ENCODE measurements around the gene BLOC1S2. TPM values are rescaled to one million over a fixed set of nuclear protein-coding genes. Genes with fewer than 3 reads are reported as not detected.
A peak's percentile ranks its signal among the peaks of the same experiment; 100 is the strongest.

BLOC1S2 gene
- total and polyA plus RNA-seq, 8 donors, result 27.3 to 49.2 (median 30.1) TPM

DNA sequence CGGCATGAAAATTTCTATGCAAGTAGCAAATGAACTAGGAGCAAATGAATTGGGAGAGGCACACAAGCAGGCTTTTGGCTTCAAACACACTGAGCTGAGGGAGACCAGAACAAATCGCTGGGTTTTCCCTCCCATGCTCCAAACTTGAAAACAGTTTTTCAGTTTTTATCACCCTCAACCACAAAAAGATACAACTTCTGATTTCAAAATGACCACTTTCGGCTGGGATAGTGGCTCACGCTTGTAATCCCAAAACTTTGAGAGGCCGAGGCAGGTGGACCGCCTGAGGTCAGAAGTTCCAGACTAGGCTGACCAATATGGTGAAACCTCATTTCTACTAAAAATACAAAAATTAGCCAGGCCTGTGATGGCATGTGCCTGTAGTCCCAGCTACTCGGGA, 48.1 kb downstream of the BLOC1S2 start:
- ATAC-seq, result no peak

DNA sequence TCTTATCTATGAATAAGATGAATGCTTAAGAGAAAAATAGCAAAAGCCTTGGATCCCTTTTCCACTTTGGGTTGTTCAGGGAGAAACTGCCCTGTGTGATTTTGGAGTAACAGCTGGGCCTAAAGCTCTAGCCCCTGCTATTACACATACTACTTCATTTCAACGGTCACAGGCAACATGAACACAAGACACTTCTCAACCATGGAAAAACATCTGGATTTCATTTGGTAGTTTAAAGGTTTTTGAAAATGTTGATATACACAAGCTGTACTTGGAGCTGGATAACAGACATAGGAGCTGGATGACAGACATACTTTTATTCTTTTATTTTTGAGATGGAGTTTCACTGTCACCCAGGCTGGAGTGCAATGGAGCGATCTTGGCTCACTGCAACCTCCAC, 54.4 kb downstream of the BLOC1S2 start:
- no peak for DNase-seq
- TF ChIP-seq CTCF (IDR thresholded peaks at IDR 0.05), result no peak
- no peaks in the 10 kb centered on the region for H3K9me3 ChIP-seq
- H3K27me3 ChIP-seq, result no peaks in the 10 kb centered on the region
- H3K27ac ChIP-seq, result no peak overlapping the region
- peaks cover 0 to 59% of the 10 kb centered on the region in 2 donors for H3K36me3 ChIP-seq
- no peak overlapping the region for H3K4me3 ChIP-seq
- intact Hi-C loops (cut with DNase I), result no loop called here
- H3K4me1 ChIP-seq, result peaks cover 0 to 12% of the 10 kb centered on the region in 2 donors
- no peak for ATAC-seq

More for the DNA sequence above, 48.1 kb downstream of the BLOC1S2 start:
- no peak overlapping the region for H3K4me3 ChIP-seq
- no peaks in the 10 kb centered on the region for H3K9me3 ChIP-seq
- DNase-seq, result no peak
- H3K4me1 ChIP-seq, result no peaks in the 10 kb centered on the region
- H3K36me3 ChIP-seq, result peaks cover 0 to 97% of the 10 kb centered on the region in 2 donors
- intact Hi-C loops (cut with DNase I), result no loop called here
- no peak overlapping the region for H3K27ac ChIP-seq
- TF ChIP-seq CTCF (IDR thresholded peaks at IDR 0.05), result no peak
- no peaks in the 10 kb centered on the region for H3K27me3 ChIP-seq

- Histone ChIP-seq H3K27me3 (no peaks in the 10 kb centered on the region), H3K27ac (peak overlapping the region; percentile 58 to 82), H3K4me1 (peaks cover 0 to 12% of the 10 kb centered on the region in 2 donors), H3K9me3 (no peaks in the 10 kb centered on the region), H3K36me3 (peaks cover 0 to 44% of the 10 kb centered on the region in 2 donors), H3K4me3 (peak overlapping the region; percentile 74 to 76)
- intact Hi-C loops (cut with DNase I), result no loop called here
- TF ChIP-seq CTCF (IDR thresholded peaks at IDR 0.05), result no peak
- peak in 1 of 4 donors; percentile 49 for DNase-seq
- ATAC-seq, result no peak
Observed at GRCh38 chr10:100229819-100230422, 56.6 kb downstream of the BLOC1S2 start.

DNA sequence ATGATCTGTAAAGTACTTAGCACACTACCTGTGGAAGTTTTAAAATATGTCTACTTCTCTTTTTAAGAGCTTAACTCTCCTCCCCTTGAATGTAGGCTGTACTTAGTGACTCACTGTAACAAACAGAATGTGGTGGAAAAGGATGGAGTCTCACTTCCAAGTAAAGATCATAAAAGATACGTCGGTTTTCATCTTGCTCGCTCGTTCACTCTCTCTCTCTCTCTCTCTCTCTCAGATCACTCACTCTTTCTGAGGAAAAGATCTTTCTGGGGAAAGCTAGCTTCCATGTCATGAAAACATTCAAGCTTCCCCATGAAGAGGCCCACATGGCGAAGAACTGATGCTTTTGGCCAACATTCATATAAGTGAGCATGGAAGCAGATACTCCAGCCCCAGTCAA, 62.6 kb downstream of the BLOC1S2 start:
- H3K9me3 ChIP-seq, result no peaks in the 10 kb centered on the region
- no peak overlapping the region for H3K4me3 ChIP-seq
- peaks cover 3 to 66% of the 10 kb centered on the region in 2 donors for H3K36me3 ChIP-seq
- TF ChIP-seq CTCF (IDR thresholded peaks at IDR 0.05), result no peak
- no peak overlapping the region for H3K27ac ChIP-seq
- no peak for ATAC-seq
- no peak for DNase-seq
- H3K4me1 ChIP-seq, result peaks cover 0 to 8% of the 10 kb centered on the region in 2 donors
- intact Hi-C loops (cut with DNase I), result no loop called here
- H3K27me3 ChIP-seq, result no peaks in the 10 kb centered on the region

Other genes starting within 250 kb of the BLOC1S2 start
- not detected for gene CPN1, start 204.8 kb downstream of the BLOC1S2 start, total RNA-seq
- not detected for gene CPN1, start 204.8 kb downstream of the BLOC1S2 start, polyA plus RNA-seq (ENCODE audit: insufficient read length in 6 of 6)
- gene ERLIN1, start 100.7 kb downstream of the BLOC1S2 start, total RNA-seq, result 10 to 100 TPM; 23.8 to 34.5 TPM
- gene ERLIN1, start 100.7 kb downstream of the BLOC1S2 start, polyA plus RNA-seq (ENCODE audit: insufficient read length in 6 of 6), result 10 to 100 TPM; 43.7 to 56.3 (median 49.0) TPM
- gene CHUK, start 57.1 kb downstream of the BLOC1S2 start, total RNA-seq, result 10 to 100 TPM; 19.6 to 26.9 TPM
- 10 to 100 TPM; 23.2 to 30.6 (median 26.0) TPM for gene CHUK, start 57.1 kb downstream of the BLOC1S2 start, polyA plus RNA-seq (ENCODE audit: insufficient read length in 6 of 6)
- gene CWF19L1, start 19.0 kb downstream of the BLOC1S2 start, total RNA-seq, result 10 to 100 TPM; 17.5 to 22.4 TPM
- gene CWF19L1, start 19.0 kb downstream of the BLOC1S2 start, polyA plus RNA-seq (ENCODE audit: insufficient read length in 6 of 6), result 10 to 100 TPM; 29.4 to 37.2 (median 33.4) TPM
- gene PKD2L1, start 43.5 kb upstream of the BLOC1S2 start, total RNA-seq, result under 1 TPM in 1 of 2 donors, not detected in 1; 0.37 TPM
- under 1 TPM; 0.22 to 0.47 (median 0.31) TPM for gene PKD2L1, start 43.5 kb upstream of the BLOC1S2 start, polyA plus RNA-seq (ENCODE audit: insufficient read length in 6 of 6)
- 100 to 1,000 TPM; 524 to 529 TPM for gene SCD, start 60.6 kb upstream of the BLOC1S2 start, total RNA-seq
- gene SCD, start 60.6 kb upstream of the BLOC1S2 start, polyA plus RNA-seq (ENCODE audit: insufficient read length in 6 of 6), result 10 to 100 TPM; 17.3 to 62.2 (median 27.5) TPM
- gene WNT8B, start 176.3 kb upstream of the BLOC1S2 start, total RNA-seq, result under 1 TPM in 1 of 2 donors, not detected in 1; 0.13 TPM
- under 1 TPM in 5 of 6 donors, not detected in 1; 0.09 to 0.24 (median 0.11) TPM for gene WNT8B, start 176.3 kb upstream of the BLOC1S2 start, polyA plus RNA-seq (ENCODE audit: insufficient read length in 6 of 6)
- 10 to 100 TPM in 1 of 2 donors, 1 to 10 TPM in 1; 8.8 to 10.1 TPM for gene SEC31B, start 233.2 kb upstream of the BLOC1S2 start, total RNA-seq
- gene SEC31B, start 233.2 kb upstream of the BLOC1S2 start, polyA plus RNA-seq (ENCODE audit: insufficient read length in 6 of 6), result 10 to 100 TPM; 17.2 to 27.6 (median 23.2) TPM
- 100 to 1,000 TPM; 112 to 130 TPM for gene NDUFB8, start 243.2 kb upstream of the BLOC1S2 start, total RNA-seq
- 100 to 1,000 TPM; 124 to 147 (median 139) TPM for gene NDUFB8, start 243.2 kb upstream of the BLOC1S2 start, polyA plus RNA-seq (ENCODE audit: insufficient read length in 6 of 6)
- gene HIF1AN, start 249.3 kb upstream of the BLOC1S2 start, total RNA-seq, result 10 to 100 TPM; 37.7 to 41.5 TPM
- 10 to 100 TPM; 35.7 to 40.1 (median 37.3) TPM for gene HIF1AN, start 249.3 kb upstream of the BLOC1S2 start, polyA plus RNA-seq (ENCODE audit: insufficient read length in 6 of 6)

All from left lung (tissue), 10 donors.